Measurements from ENCODE around the gene VEZF1. TPM values are rescaled to one million over a fixed set of nuclear protein-coding genes. Genes with fewer than 3 reads are reported as not detected.

The VEZF1 gene
- total RNA-seq, 1 donor: 51.8 TPM

GRCh38 chr17:57972151-57972550 lies 15.9 kb downstream of the VEZF1 start:
- no peak for TF ChIP-seq CTCF (IDR thresholded peaks at IDR 0.05; ENCODE audit: insufficient read depth, low read depth, low read length)
- no peak for DNase-seq (ENCODE audit: low read depth)
- no peak overlapping the region for H3K4me3 ChIP-seq (ENCODE audit: low read depth, low read length)

- no peak for TF ChIP-seq CTCF (IDR thresholded peaks at IDR 0.05; ENCODE audit: insufficient read depth, low read depth, low read length)
- no peak for DNase-seq (ENCODE audit: low read depth)
- H3K4me3 ChIP-seq (ENCODE audit: low read depth, low read length): no peak overlapping the region
Measured at GRCh38 chr17:57971572-57971971, 16.5 kb downstream of the VEZF1 start.

- TF ChIP-seq CTCF (IDR thresholded peaks at IDR 0.05; ENCODE audit: insufficient read depth, low read depth, low read length): no peak
- DNase-seq (ENCODE audit: low read depth): no peak
Measured at GRCh38 chr17:57970710-57971109, 17.3 kb downstream of the VEZF1 start.

GRCh38 chr17:57968456-57968855 lies 19.6 kb downstream of the VEZF1 start:
- DNase-seq (ENCODE audit: low read depth): no peak
- H3K4me3 ChIP-seq (ENCODE audit: low read depth, low read length): no peak overlapping the region
- no peak for TF ChIP-seq CTCF (IDR thresholded peaks at IDR 0.05; ENCODE audit: insufficient read depth, low read depth, low read length)

More at GRCh38 chr17:57970710-57971109, 17.3 kb downstream of the VEZF1 start:
- no peak overlapping the region for H3K4me3 ChIP-seq (ENCODE audit: low read depth, low read length)

- H3K4me3 ChIP-seq (ENCODE audit: low read depth, low read length): no peak overlapping the region
- no peak for TF ChIP-seq CTCF (IDR thresholded peaks at IDR 0.05; ENCODE audit: insufficient read depth, low read depth, low read length)
- DNase-seq (ENCODE audit: low read depth): no peak
Measured at GRCh38 chr17:57966875-57967274, 21.2 kb downstream of the VEZF1 start.

- no peak for DNase-seq (ENCODE audit: low read depth)
- TF ChIP-seq CTCF (IDR thresholded peaks at IDR 0.05; ENCODE audit: insufficient read depth, low read depth, low read length): no peak
- H3K4me3 ChIP-seq (ENCODE audit: low read depth, low read length): no peak overlapping the region
Measured at GRCh38 chr17:57966246-57966645, 21.8 kb downstream of the VEZF1 start.

- no peak for TF ChIP-seq CTCF (IDR thresholded peaks at IDR 0.05; ENCODE audit: insufficient read depth, low read depth, low read length)
- no peak overlapping the region for H3K4me3 ChIP-seq (ENCODE audit: low read depth, low read length)
- no peak for DNase-seq (ENCODE audit: low read depth)
Measured at GRCh38 chr17:57965521-57966160, 22.4 kb downstream of the VEZF1 start.
